HG02870 (cell line): Measurements from ENCODE around the gene OR6J1.
"Not testable (repeated sequence)": the region's sequence is repeated elsewhere in the genome, so short reads cannot be mapped to it uniquely, and the experiment has no call there.

Experiments used
- ATAC-seq: cut with Tn5 transposase; IDR thresholded peaks from one replicate; pipeline ENCODE4 v1.9.1; 2021; ENCODE audit warnings: mild to moderate bottlenecking, moderate library complexity; ENCODE audit not compliant: unreplicated experiment

Gene OR6J1

DNA sequence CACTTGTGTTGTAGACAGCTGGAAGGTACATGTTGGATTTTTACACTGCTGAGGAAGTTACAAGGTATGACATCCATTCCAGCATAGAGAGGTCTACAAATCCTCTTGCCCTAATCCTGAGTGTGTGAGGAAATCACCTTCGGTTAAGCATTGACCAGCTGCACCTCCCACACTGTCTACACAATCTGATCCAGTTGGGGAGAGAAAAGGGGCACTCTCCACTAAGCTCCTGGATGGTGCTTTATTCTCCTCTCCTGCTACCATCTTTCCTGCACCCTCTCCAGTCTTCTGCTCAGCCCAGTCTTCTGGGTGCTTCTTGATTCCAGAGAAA lies at the start of gene OR6J1:
TSS of gene OR6J1 (minus strand) at position 48 of the 331 bp plus-strand sequence. CDS start 9,541 bp downstream, outside the sequence.
- no peak for ATAC-seq

DNA sequence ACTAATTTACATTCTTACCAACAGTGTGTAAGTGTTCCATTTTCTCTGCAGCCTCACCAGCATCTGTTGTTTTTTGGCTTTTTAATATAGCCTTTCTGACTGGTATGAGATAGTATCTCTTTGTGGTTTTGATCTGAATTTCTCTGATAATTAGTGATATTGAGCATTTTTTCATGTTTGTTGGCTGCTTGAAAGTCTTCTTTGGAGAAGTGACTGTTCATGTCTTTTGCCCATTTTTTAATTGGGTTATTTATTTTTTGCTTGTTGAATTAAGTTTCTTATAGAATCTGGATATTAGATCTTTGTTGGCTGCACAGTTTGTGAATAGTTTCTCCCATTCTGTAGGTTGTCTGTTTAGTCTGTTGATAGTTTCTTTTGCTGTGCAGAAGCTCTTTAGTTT lies 48.0 kb upstream of the OR6J1 start:
- no peak for ATAC-seq

DNA sequence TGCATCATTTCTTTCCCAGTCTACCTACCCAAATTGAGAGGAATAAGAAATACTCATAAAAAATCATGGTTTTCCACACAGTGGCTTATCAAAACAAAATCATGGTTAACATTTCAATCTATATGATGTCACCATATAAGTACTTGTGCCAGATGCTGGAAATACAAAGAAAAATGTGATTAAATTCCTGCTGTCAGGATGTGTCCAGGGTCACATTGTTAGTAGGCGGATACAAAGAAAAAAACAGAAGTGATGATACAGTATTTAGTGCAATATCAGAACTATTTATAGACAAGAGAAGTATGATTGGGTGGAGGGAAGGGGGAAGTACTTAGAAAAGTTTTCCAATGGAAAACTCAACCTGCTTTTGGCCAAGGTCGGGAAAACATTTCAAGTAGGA lies 47.0 kb upstream of the OR6J1 start:
- ATAC-seq: no peak

DNA sequence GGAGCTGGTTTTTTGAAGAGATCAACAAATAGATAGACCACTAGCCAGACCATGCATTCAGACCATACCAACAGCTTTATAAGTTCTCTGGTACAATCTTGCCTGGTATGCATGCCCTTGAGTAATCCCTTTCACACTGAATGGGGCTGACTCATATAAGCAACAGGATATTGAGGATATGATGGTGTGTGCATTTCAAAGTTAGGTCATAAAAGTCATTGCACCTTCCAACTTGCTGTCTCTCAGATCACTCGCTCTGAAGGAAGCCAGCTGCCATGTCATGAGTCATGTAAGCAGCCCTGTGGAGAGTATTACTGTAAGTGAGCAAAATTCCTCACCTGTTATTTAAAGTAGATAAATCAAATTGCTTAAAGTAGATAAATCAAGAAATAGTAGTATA lies 45.0 kb upstream of the OR6J1 start:
- no peak for ATAC-seq

DNA sequence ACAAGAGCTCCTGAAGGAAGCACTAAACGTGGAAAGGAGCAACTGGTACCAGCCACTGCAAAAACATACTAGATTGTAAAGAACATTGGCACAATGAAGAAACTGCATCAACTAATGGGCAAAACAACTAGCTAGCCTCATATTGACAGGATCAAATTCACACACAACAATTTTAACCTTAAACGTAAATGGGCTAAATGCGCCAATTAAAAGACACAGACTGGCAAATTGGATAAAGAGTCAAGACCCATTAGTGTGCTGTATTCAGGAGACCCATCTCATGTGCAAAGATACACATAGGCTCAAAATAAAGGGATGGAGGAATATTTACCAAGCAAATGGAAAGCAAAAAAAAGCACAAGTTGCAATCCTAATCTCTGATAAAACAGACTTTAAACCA lies 43.8 kb upstream of the OR6J1 start:
- ATAC-seq: not testable (repeated sequence)

DNA sequence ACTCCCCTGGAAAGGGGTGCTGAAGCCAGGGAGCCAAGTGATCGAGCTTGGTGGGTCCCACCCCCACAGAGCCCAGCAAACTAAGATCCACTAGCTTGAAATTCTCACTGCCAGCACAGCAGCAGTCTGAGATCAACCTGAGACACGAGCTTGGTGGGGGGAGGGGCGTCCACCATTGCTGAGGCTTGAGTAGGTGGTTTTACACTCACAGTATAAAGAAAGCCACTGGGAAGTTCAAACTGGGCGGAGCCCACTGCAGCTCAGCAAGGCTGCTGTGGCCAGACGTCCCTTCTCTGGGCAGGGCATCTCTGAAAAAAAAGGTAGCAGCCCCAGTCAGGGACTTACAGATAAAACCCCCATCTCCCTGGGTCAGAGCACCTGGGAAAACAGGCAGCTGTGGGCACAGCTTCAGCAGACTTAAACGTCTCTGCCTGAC lies 42.0 kb upstream of the OR6J1 start:
- ATAC-seq: not testable (repeated sequence)

DNA sequence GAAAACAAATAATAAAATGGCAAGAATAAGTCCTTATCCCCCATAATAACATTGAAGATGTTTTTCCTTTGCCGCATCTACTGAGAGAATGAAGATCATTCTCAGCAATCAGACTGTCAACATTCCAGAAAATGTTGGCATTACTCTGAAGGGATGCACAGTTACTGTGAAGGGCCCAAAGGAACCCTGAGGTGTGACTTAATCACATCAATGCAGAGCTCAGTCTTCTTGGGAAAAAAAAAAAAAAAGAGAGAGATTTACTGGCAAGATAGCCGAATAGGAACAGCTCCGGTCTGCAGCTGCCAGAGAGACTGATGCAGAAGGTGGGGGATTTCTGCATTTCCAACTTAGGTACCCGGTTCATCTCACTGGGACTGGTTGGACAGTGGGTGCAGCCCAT lies 41.3 kb upstream of the OR6J1 start:
- ATAC-seq: no peak

DNA sequence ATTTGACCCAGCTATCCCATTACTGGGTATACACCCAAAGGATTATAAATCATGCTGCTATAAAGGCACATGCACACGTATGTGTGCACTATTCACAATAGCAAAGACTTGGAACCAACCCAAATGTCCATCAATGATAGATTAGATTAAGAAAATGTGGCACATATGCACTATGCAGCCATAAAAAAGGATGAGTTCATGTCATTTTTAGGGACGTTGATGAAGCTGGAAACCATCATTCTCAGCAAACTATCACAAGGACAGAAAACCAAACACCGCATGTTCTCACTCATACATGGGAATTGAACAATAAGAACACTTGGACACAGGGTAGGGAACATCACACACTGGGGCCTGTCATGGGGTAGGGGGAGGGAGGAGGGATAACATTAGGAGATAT lies 39.3 kb upstream of the OR6J1 start:
- ATAC-seq: not testable (repeated sequence)

DNA sequence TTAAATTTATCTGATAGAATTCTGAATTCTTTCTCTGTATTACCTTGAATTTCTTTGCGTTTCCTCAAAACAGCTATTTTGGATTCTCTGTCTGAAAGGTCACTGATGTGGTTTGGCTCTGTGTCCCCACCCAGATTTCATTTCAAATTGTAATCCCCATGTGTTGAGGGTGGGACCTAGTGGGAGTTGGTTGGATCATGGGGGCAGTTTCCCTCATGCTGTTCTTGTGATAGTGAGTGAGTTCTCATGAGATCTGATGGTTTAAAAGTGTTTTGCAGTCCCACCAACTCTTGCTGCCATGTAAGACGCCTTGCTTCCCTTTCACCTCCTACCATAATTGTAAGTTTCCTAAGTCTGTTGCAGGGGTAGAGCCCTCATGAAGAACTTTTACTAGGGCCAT lies 34.1 kb upstream of the OR6J1 start:
- no peak for ATAC-seq

DNA sequence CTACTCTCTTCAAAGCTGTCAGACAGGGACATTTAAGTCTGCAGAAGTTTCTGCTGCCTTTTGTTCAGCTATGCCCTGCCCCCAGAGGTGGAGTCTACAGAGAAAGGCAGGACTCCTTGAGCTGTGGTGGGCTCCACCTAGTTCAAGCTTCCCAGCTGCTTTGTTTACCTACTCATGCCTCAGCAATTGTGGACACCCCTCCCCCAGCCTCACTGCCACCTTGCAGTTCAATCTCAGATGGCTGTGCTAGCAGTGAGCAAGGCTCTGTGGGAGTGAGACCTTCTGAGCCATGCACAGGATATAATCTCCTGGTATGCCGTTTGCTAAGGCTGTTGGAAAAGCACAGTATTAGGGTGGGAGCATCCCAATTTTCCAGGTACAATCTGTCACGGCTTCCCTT lies 33.4 kb upstream of the OR6J1 start:
- ATAC-seq: not testable (repeated sequence)

DNA sequence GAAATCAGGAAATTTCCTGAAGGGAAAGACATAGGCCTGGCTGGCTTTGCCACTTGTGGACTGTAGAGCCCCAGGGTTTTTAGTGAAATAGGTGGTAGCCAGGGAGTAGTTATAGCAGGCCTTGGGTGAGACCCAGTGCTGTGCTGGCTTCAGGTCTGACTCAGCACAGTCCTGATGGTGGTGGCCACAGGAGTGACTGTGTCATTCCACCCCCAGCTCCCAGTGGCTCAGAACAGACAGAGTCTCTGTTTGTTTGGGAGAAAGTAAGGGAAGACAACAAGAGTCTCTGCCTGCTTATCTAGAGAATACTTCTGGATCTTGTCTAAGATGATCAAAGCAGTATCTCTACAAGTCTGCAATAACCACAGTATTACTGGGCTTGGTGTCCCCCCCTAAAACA lies 27.5 kb upstream of the OR6J1 start:
- ATAC-seq: no peak

DNA sequence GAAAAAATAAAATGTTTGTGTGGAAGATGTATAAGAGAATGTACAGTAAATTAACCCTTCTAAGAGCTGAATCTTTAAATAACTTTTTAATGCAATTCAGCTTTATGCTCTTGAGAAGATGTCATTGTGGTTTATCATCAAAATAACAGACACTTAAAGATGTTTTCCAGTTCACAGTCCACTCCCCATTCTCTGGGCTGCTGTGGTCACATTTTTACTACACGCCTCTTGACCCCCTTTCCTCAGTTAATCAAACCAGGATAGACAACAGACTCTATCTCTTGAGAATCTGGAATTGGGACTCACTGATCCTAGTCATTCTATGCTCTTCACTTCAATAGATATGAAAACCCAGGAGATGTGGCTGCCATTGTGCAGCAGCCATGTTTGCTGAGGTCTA lies 24.7 kb upstream of the OR6J1 start:
- ATAC-seq: no peak

DNA sequence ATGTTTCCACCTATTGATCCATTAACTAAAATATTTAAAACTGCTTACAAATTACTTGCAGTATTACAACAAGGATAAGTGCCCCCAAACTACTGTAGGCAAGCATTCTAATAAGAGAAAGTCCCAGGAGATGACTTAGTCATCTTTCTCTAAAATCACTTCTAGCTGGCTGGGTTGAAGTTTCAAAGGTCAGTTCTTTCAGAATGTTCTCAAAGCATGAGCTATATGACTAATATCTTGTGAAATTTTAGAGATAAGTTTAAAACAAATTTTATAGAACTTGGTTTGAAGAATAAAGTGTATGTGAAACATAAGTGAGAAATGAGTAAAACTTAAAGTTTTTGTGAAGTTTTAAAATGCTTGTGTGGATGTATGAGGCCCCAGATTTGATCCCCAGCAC lies 24.3 kb upstream of the OR6J1 start:
- ATAC-seq: peak; percentile 58

DNA sequence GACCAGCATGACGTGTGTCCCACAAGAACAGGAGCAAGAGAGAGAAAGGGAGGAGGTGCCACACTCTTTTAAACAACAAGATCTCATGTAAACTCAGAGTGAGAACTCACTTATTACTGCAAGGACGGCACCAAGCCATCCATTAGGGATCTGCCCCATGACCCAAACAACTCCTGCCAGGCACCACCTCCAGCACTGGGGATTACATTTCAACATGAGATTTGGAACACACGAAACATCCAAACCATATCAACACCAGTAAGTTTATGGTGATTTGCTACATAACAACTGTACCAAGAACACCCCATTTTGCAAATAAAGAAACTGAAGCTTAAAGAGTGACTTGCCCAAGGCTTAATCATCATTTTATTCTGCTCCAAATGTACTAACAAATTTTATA lies 23.7 kb upstream of the OR6J1 start:
- ATAC-seq: no peak

DNA sequence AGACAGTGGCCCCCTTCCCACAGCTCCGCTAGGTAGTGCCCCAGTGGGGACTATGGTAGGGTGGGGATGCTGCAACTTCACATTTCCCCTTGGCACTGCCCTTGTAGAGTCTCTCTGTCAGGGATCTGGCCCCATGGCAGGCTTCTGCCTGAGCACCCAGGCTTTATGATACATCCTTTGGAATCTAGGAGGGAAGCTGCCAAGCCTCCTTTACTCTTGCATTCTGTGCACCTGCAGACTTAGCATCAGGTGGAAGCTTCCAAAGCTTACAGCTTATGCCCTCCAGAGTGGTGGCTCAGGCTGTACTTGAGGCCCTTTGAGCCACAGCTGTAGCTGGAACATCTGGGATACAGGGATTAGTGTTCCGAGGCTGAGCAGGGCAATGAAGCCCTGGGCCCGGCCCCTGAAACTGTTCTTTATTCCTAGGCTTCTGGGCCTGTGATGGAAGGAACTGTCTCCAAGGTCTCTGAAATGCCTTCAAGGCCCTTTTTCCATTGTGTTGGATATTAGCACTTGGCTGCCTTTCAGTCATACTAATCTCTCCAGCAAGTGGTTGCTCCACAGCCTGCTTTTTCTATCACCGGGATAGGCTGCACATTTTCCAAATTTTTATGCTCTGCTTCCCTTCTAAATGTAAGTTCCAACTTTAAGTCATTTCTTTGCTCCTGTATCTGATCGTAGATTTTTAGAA lies 22.2 kb upstream of the OR6J1 start:
- no peak for ATAC-seq

DNA sequence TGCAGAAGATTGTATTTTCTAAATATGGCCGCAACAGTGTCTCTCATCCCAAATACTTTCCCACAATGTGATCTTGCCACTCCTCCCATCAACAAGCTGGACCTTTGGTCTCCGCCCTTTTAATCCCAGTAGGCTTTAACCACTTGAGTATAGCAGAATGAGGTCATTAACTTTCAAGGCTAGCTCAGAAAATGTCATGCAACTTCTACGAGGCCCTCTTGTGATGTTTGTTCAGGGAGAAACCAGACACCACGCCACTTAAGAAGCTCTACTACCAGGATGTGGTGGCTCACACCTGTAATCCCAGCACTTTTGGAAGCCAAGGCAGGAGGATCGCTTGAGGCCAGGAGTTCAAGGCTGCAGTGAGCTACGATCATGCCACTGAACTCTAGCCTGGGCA lies 20.1 kb upstream of the OR6J1 start:
- no peak for ATAC-seq

DNA sequence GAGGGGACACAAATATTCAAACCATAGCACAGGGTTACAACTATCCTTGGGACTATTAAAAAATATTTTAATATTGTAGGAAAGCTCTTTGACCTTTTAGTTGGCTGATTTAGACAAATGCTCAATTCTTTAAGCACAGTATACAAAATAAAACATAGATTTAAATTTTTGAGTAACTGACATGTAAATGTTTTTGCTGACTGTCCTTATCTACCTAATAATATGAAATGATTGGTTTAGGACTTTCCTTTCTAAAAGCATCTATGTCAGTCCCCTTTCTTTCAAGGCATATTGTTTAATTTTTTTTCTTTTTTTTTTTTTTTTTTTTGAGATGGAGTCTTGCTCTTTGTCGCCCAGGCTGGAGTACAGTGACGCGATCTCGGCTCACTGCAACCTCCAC lies 16.5 kb upstream of the OR6J1 start:
- ATAC-seq: no peak

DNA sequence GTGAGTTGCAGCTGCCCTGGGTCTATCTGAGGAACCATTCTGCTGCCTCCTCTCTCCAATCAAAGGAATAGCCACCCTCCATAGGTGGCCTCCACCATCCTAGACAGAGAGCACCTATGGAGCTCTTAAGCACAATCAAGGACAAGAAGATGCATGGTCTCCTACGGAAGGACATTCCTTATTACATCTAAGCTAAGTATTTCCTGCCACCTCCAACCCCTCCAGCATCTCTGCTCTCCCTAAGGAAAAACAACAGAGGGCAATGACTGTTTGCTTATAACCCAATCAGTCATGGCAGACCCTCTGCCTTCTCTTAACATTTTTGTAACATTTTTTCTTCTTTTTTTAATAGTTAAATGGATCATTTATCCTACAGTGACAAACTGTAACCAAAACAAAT lies 14.8 kb upstream of the OR6J1 start:
- ATAC-seq: no peak

DNA sequence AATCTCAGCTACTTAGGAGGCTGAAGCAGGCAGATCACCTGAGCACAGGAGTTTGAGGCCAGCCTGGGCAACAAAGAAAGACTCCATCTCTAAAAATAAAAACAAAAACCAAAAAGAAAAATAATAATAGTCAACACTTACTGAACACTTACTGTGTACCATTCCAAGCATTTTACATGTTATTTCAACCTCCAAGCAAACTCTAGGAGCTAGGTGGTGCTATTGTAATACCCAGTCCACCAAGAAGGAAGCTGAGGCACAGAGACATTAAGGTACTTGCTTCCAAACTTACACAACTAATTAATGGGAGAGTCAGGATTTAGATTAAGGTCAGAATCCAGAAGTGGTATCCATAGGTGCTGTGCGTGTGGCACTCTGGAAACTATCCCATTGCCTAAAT lies 13.7 kb upstream of the OR6J1 start:
- no peak for ATAC-seq

DNA sequence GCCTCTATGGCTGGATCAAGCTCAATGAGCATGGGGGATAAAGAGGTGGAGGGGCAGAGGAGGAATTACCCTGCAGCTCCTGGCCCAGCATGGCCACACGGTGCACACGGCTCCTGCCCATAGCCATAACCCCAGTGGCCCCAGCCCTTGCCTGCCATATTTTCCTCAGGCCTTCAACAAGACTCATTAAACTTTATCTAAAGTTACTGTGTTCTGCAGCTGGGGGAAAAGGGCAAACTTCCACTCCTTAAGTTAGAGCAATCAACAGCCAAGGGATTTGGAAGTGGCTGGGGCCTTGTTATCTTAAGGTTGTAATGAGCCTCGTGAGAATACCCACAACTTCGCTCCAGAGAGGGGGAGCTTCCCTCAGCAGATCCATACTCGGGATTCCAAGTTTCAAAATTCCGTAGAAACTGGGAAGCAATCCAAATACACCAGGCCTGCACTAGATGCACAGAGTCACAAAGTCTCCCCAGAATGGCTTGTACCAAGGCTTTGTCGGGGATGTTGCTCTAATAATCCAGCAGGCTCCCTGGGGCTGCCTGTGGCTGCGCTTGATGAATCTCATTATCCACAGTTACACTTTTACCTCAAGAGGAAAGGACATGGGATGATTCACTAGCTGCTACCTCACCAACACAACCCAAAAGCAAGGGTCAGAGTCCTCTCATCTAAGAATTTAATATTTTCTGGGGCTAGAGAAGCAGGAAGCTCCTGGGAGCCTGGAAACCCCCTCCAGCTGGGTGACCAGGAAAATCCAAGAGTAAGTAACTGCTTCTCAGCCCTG lies 13.0 kb upstream of the OR6J1 start:
- no peak for ATAC-seq

DNA sequence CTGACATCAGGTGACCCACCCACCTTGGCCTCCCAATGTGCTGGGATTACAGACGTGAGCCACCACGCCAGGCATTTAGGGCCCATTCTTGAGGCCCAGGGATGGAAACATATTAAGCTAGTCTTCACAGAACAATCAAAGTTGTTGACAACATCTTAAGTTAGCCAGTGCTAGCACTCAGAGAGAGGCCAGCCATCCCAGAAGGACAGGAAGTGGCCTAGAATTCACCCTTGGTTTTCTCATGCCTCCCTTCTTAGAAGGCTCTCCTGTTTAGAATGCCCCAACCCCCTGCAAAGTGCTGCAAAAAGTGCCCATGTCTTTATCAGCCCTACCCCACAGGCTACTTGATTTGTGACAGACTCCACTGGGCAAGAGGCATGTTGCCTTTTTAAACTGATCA lies 12.1 kb upstream of the OR6J1 start:
- ATAC-seq: no peak

DNA sequence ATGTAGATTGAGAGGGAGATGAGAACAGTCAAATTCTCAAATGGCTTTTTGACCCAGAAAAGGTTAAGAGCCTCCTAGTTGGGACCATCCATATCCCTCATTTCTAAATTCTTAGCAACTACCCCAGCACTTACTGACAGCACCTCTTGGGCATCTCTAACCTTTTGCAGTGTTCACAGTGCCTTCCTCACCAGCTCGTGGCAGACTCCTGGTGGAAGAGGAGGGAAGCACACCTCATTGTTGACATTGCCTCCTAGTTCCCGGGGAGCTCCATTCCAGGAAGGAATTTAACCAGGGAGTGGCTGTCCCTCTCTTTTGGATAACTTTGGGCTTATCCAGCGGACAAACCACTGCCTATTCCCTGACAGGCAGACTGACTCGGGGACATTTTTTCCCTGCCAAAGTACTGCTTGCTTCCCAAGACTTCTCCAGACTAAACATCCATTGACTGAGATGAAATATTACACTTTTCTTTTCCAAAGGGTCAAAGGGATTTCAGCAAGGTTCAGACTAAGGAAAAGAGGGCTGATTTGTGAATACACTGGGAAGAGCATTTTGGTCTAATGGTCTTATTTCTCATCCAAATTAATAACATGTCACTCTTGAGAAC lies 9.0 kb upstream of the OR6J1 start:
- no peak for ATAC-seq
